IMR-90 (cell line): ENCODE measurements around the gene GFOD2.

Experiments used
- BHLHE40 ChIP-seq: fragments of 150-350 bp; IDR thresholded peaks from 2 replicates; pipeline ENCODE4 v1.6.1; 2016; ENCODE audit warnings: mild to moderate bottlenecking, low read depth, low read length
- CEBPB ChIP-seq: IDR thresholded peaks from 2 replicates; pipeline ENCODE4 v1.6.1; 2012; ENCODE audit warnings: low read depth, low read length, improper control_type of control experiment
- MAFK ChIP-seq: IDR thresholded peaks from 2 replicates; pipeline ENCODE4 v1.6.1; 2012; ENCODE audit warnings: low read depth, low read length, improper control_type of control experiment
- MXI1 ChIP-seq: IDR thresholded peaks from 2 replicates; pipeline ENCODE4 v1.6.1; 2012; ENCODE audit warnings: low read depth, mild to moderate bottlenecking, low read length, moderate library complexity, borderline replicate concordance
- NFE2L2 ChIP-seq: fragments of 150-350 bp; IDR thresholded peaks from 2 replicates; pipeline ENCODE4 v1.6.1; 2016; ENCODE audit warnings: low read depth, mild to moderate bottlenecking, low read length
- POLR2A ChIP-seq: IDR thresholded peaks from 2 replicates; pipeline ENCODE4 v1.6.1; 2012; ENCODE audit warnings: mild to moderate bottlenecking, low read depth, low read length
- RAD21 ChIP-seq: IDR thresholded peaks from 2 replicates; pipeline ENCODE4 v1.6.1; 2012; ENCODE audit warnings: low read length, improper control_type of control experiment
- SMC3 ChIP-seq: fragments of 150-350 bp; IDR thresholded peaks from 2 replicates; pipeline ENCODE4 v1.6.1; 2016; ENCODE audit warnings: low read depth, mild to moderate bottlenecking, antibody characterized with exemption, low read length, moderate library complexity
- TF ChIP-seq, protein P1 (sequence below): conservative IDR thresholded peaks from 2 replicates; pipeline ENCODE4 v1.5.1; 2012; ENCODE audit warnings: mild to moderate bottlenecking, low read depth, low read length, improper control_type of control experiment
- TF ChIP-seq, protein P2 (sequence below): fragments of 150-350 bp; IDR thresholded peaks from 2 replicates; pipeline ENCODE4 v1.6.1; 2016; ENCODE audit warnings: low read depth, mild to moderate bottlenecking, low read length, moderate library complexity, borderline replicate concordance

DNA sequence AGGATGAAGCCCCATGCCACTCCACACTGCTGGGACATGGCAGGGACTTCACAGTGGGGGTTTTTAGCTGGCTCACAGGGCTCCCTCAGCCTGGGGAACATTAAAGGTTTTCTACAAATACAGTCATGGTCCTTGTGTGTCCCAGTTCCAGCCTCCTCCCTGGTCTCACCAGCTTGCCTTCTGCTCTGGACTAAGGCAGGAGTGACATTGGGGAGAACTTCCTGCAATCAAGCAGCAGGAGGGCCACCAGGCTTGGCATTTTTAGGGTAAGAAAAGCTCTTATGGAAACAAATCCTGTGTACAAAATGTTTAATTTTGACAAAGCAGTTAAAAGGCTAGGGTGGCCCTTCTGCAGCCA lies 56.5 kb downstream of the GFOD2 start:
- TF ChIP-seq, protein P1, sequence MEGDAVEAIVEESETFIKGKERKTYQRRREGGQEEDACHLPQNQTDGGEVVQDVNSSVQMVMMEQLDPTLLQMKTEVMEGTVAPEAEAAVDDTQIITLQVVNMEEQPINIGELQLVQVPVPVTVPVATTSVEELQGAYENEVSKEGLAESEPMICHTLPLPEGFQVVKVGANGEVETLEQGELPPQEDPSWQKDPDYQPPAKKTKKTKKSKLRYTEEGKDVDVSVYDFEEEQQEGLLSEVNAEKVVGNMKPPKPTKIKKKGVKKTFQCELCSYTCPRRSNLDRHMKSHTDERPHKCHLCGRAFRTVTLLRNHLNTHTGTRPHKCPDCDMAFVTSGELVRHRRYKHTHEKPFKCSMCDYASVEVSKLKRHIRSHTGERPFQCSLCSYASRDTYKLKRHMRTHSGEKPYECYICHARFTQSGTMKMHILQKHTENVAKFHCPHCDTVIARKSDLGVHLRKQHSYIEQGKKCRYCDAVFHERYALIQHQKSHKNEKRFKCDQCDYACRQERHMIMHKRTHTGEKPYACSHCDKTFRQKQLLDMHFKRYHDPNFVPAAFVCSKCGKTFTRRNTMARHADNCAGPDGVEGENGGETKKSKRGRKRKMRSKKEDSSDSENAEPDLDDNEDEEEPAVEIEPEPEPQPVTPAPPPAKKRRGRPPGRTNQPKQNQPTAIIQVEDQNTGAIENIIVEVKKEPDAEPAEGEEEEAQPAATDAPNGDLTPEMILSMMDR, result no peak
- TF ChIP-seq MAFK (no peak), RAD21 (no peak), POLR2A (no peak), SMC3 (no peak), CEBPB (no peak), MXI1 (no peak), NFE2L2 (no peak), BHLHE40 (no peak)
- TF ChIP-seq, protein P2, sequence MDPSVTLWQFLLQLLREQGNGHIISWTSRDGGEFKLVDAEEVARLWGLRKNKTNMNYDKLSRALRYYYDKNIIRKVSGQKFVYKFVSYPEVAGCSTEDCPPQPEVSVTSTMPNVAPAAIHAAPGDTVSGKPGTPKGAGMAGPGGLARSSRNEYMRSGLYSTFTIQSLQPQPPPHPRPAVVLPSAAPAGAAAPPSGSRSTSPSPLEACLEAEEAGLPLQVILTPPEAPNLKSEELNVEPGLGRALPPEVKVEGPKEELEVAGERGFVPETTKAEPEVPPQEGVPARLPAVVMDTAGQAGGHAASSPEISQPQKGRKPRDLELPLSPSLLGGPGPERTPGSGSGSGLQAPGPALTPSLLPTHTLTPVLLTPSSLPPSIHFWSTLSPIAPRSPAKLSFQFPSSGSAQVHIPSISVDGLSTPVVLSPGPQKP, result no peak
